Stimulated activated CD4-positive, alpha-beta T cell treated with anti-CD3 and anti-CD28 coated beads, Interleukin-12 subunit alpha, Interleukin-12 subunit beta, amount 100 ng/mL, for 24 hours (primary cell): ENCODE measurements around the gene POLR3H.
"Not testable (repeated sequence)": the region's sequence is repeated elsewhere in the genome, so short reads cannot be mapped to it uniquely, and the experiment has no call there.

Source experiments
- DNase-seq, 2 experiments: peaks; one replicate each; pipeline ENCODE4 v3.0.0-alpha.2; 2020; ENCODE audit warnings: low read depth in 2 of 2

Gene POLR3H

GRCh38 chr22:41564563-41564962, 20.3 kb upstream of the POLR3H start:
- DNase-seq, result no peak

- no peak for DNase-seq
Measured at GRCh38 chr22:41563051-41563711, 18.9 kb upstream of the POLR3H start.

- no peak for DNase-seq
Measured at GRCh38 chr22:41562461-41562860, 18.2 kb upstream of the POLR3H start.

GRCh38 chr22:41561788-41562187, 17.5 kb upstream of the POLR3H start:
- no peak for DNase-seq

GRCh38 chr22:41561335-41561734, 17.1 kb upstream of the POLR3H start:
- no peak for DNase-seq

- DNase-seq, result no peak
Measured at GRCh38 chr22:41560095-41560471, 15.8 kb upstream of the POLR3H start.

- not testable (repeated sequence) for DNase-seq
Measured at GRCh38 chr22:41558241-41558630, 14.0 kb upstream of the POLR3H start.

- no peak for DNase-seq
Measured at GRCh38 chr22:41557401-41558240, 13.4 kb upstream of the POLR3H start.

GRCh38 chr22:41556561-41556960, 12.3 kb upstream of the POLR3H start:
- DNase-seq, result no peak

GRCh38 chr22:41555325-41555982, 11.2 kb upstream of the POLR3H start:
- DNase-seq, result no peak

- no peak for DNase-seq
Measured at GRCh38 chr22:41551877-41552582, 7.8 kb upstream of the POLR3H start.

- no peak for DNase-seq
Measured at GRCh38 chr22:41550952-41551491, 6.8 kb upstream of the POLR3H start.

- DNase-seq, result no peak
Measured at GRCh38 chr22:41548830-41549211, 4.6 kb upstream of the POLR3H start.

- DNase-seq, result no peak
Measured at GRCh38 chr22:41544671-41545476, 604 bp upstream of the POLR3H start.

- DNase-seq, result no peak
Measured at GRCh38 chr22:41542224-41542623, 2.0 kb downstream of the POLR3H start.

GRCh38 chr22:41541484-41541883, 2.8 kb downstream of the POLR3H start:
- DNase-seq, result no peak

GRCh38 chr22:41540365-41540764, 3.9 kb downstream of the POLR3H start:
- DNase-seq, result no peak

GRCh38 chr22:41540006-41540315, 4.3 kb downstream of the POLR3H start:
- DNase-seq, result no peak

- DNase-seq, result no peak
Measured at GRCh38 chr22:41539146-41540005, 4.9 kb downstream of the POLR3H start.

- no peak for DNase-seq
Measured at GRCh38 chr22:41538583-41538982, 5.7 kb downstream of the POLR3H start.
